Measurements from ENCODE around the gene IGIP.
A peak's percentile ranks its signal among the peaks of the same experiment; 100 is the strongest.

The IGIP gene

DNA sequence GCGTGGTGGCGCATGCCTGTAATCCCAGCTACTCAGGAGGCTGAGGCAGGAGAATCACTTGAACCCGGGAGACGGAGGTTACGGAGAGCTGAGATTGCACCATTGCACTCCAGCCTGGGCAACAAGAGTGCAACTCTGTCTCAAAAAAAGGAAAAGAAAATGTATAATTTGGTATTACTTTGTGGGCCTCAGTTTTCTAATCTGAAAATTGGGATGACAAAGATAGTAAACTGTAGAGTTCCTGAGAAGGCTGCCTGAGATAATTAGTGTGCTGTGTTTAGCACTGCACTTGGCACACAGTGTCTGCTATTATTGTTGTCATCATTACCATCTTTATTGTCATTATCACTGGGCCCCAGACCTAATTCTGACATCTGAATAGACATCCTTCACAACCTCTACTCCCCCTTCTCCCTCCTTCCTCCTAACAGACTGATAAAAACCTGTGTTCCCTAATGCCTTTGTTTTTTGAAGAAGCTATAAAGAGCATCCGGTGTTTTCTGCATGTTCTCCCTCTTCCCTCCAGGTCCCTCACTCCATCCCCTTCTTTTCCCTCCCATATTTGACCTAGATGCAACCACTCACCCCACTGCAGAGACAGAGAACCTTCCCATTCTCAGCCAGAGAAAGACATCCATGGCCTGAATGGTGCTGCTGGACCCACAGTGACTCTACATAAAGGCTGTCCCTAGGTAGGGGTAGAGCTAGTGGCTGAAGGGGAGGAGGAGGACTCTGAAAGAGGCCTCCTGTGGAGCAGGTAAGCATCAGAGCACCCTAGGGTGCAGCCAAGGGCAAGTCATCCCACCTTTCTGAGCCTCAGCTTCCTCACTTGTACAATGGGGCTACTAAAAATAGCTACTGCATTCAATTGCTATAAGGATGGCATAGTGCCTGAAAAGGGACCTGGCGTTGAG, 33.5 kb downstream of the IGIP start:
- Mint-ChIP-seq H3K27ac (no peak overlapping the region), H3K4me3 (no peak overlapping the region), H3K4me1 (ENCODE audit: low read depth) (peaks cover 8% of the 10 kb centered on the region), H3K9me3 (no peaks in the 10 kb centered on the region), H3K27me3 (no peaks in the 10 kb centered on the region), H3K36me3 (ENCODE audit: low read depth) (no peaks in the 10 kb centered on the region)

DNA sequence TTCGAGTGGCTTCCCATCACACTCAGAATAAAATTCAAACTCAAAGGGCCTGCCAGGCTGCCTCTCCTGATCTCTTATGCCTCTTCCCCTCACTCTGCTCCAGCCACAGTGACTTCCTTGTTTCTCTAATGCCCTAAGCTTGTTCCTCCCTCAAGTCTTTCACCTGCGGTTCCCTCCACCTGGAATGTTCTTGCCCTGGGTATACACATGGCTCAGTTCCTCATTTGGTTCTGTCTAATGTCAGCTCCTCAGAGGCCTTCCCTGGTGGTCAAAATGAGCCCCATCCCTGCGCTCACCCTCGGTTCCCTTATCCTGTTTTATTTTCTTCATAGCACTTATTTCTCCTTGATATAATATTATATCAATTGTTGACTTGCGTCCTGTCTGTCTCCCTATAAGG, 36.5 kb downstream of the IGIP start:
- Mint-ChIP-seq H3K27ac (no peak overlapping the region), H3K4me1 (ENCODE audit: low read depth) (peaks cover under 1% of the 10 kb centered on the region), H3K4me3 (no peak overlapping the region), H3K27me3 (no peaks in the 10 kb centered on the region), H3K9me3 (no peaks in the 10 kb centered on the region), H3K36me3 (ENCODE audit: low read depth) (no peaks in the 10 kb centered on the region)

GRCh38 chr5:140162781-140163180, 37.0 kb downstream of the IGIP start:
- Mint-ChIP-seq H3K36me3 (ENCODE audit: low read depth) (no peaks in the 10 kb centered on the region), H3K27ac (no peak overlapping the region), H3K4me3 (no peak overlapping the region), H3K9me3 (no peaks in the 10 kb centered on the region), H3K27me3 (no peaks in the 10 kb centered on the region), H3K4me1 (ENCODE audit: low read depth) (no peaks in the 10 kb centered on the region)

- Mint-ChIP-seq H3K36me3 (ENCODE audit: low read depth) (no peaks in the 10 kb centered on the region), H3K4me3 (no peak overlapping the region), H3K27me3 (no peaks in the 10 kb centered on the region), H3K27ac (no peak overlapping the region), H3K4me1 (ENCODE audit: low read depth) (no peaks in the 10 kb centered on the region), H3K9me3 (no peaks in the 10 kb centered on the region)
Observed at GRCh38 chr5:140165101-140165922, 39.6 kb downstream of the IGIP start.

DNA sequence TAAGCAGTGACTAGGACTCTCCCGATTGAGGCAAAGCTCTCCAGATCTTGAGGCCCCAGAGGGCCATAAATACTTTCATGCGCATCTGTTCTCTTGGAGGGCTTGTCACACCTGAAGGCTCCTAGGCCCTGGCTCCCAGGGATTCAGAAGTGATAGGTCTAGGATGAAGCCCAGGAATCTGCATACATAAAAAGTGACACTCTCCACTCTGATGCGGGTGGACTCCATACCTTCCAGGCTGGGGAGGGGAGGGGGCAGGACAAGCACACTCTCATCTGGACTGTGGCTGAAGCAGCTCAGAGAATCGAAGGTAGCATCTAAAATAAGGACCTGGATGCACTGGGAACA, 40.2 kb downstream of the IGIP start:
- Mint-ChIP-seq H3K36me3 (ENCODE audit: low read depth) (no peaks in the 10 kb centered on the region), H3K4me1 (ENCODE audit: low read depth) (no peaks in the 10 kb centered on the region), H3K27me3 (no peaks in the 10 kb centered on the region), H3K27ac (no peak overlapping the region), H3K9me3 (no peaks in the 10 kb centered on the region), H3K4me3 (no peak overlapping the region)

- no peaks in the 10 kb centered on the region for H3K36me3 Mint-ChIP-seq (ENCODE audit: low read depth)
- H3K27me3 Mint-ChIP-seq = no peaks in the 10 kb centered on the region
- no peak overlapping the region for H3K27ac Mint-ChIP-seq
- no peak overlapping the region for H3K4me3 Mint-ChIP-seq
- H3K4me1 Mint-ChIP-seq (ENCODE audit: low read depth) = no peaks in the 10 kb centered on the region
- no peaks in the 10 kb centered on the region for H3K9me3 Mint-ChIP-seq
Observed at GRCh38 chr5:140166911-140167310, 41.2 kb downstream of the IGIP start.

DNA sequence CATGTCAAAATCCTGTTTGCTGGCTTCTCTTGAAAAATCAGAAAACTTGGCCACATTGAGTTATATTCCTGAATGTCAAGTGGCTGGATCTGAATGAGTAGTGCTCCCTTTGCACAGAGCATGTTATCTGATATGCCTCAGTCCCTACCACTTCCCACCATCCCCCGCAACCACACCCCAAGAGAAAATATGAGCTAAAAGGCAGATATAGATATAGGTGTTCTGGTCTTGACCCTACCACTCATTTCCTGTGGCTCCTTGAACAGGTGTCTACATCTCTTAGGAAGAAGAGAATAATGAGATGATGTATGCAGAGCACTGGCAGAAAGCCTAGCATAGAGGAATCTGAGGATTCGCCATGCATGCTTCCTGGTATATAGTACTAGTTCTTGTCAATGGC, 42.6 kb downstream of the IGIP start:
- no peak overlapping the region for H3K4me3 Mint-ChIP-seq
- H3K27me3 Mint-ChIP-seq = no peaks in the 10 kb centered on the region
- no peaks in the 10 kb centered on the region for H3K36me3 Mint-ChIP-seq (ENCODE audit: low read depth)
- H3K4me1 Mint-ChIP-seq (ENCODE audit: low read depth) = no peaks in the 10 kb centered on the region
- H3K9me3 Mint-ChIP-seq = no peaks in the 10 kb centered on the region
- no peak overlapping the region for H3K27ac Mint-ChIP-seq

- H3K27me3 Mint-ChIP-seq = no peaks in the 10 kb centered on the region
- H3K4me3 Mint-ChIP-seq = no peak overlapping the region
- peaks cover 5% of the 10 kb centered on the region for H3K4me1 Mint-ChIP-seq (ENCODE audit: low read depth)
- no peaks in the 10 kb centered on the region for H3K36me3 Mint-ChIP-seq (ENCODE audit: low read depth)
- no peak overlapping the region for H3K27ac Mint-ChIP-seq
- no peaks in the 10 kb centered on the region for H3K9me3 Mint-ChIP-seq
Observed at GRCh38 chr5:140169410-140169809, 43.7 kb downstream of the IGIP start.

- Mint-ChIP-seq H3K27me3 (peaks cover 5% of the 10 kb centered on the region), H3K9me3 (no peaks in the 10 kb centered on the region), H3K36me3 (ENCODE audit: low read depth) (no peaks in the 10 kb centered on the region), H3K4me3 (no peak overlapping the region), H3K27ac (no peak overlapping the region), H3K4me1 (ENCODE audit: low read depth) (peaks cover 12% of the 10 kb centered on the region)
Observed at GRCh38 chr5:140172483-140172882, 46.7 kb downstream of the IGIP start.

GRCh38 chr5:140174014-140174413, 48.3 kb downstream of the IGIP start:
- no peaks in the 10 kb centered on the region for H3K36me3 Mint-ChIP-seq (ENCODE audit: low read depth)
- peaks cover 5% of the 10 kb centered on the region for H3K27me3 Mint-ChIP-seq
- H3K4me3 Mint-ChIP-seq = peak overlapping the region; percentile 91
- peaks cover 12% of the 10 kb centered on the region for H3K4me1 Mint-ChIP-seq (ENCODE audit: low read depth)
- H3K9me3 Mint-ChIP-seq = no peaks in the 10 kb centered on the region
- no peak overlapping the region for H3K27ac Mint-ChIP-seq

DNA sequence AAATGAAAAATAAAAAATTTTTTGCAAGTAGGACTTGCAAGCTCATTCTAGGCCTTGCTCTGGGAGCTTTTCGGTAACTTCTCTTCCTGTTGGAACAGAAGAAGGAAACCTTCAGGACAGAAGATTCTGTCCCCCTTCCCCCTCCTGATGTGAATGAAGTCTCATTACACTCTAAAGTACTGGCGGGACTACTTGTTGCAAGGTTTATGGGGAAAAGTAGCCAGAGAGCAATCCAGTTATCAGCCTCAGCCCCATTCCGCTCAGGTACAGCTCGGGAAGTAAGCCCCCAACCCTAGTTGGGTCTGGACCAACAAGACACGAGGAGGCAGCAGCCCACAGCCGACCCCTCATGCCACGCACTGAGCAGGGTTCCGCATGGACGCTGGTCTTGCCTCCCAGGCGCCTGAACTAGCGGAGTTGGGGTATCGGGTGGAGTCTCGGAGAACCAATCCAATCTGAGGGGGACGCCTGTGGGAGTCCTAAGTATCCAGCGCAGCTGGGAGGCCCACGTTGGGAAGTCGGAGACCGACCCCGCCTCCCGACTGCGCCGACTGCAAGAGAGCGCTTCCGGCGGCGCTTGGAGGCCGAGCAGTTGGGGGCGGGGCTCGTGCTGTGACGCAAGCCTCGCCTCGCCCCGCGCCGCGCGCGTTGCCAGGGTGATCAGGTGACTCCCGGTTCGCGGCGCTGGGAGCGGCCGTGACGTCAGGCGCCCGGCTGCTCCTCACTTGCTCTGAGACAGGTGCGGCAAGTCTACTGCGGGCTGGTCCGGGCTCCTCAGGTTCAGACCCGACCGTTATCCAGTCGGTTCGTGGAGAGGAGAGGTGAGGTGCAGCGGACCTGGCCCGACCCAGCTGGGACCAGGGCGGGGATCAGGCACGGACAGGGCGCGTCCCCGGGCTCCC, 49.0 kb downstream of the IGIP start, which contains the start of gene CYSTM1:
CYSTM1 (plus strand) TSS at position 724 of the 902 bp plus-strand sequence. CDS start 19,278 bp downstream, outside the sequence.
- Mint-ChIP-seq H3K27ac (peak within 1 kb of the TSS; percentile 87), H3K27me3 (peaks cover 5% of the 10 kb centered on the region), H3K9me3 (no peaks in the 10 kb centered on the region), H3K36me3 (ENCODE audit: low read depth) (no peaks in the 10 kb centered on the region), H3K4me1 (ENCODE audit: low read depth) (peaks cover 12% of the 10 kb centered on the region), H3K4me3 (peak within 1 kb of the TSS; percentile 91)

- peaks cover 5% of the 10 kb centered on the region for H3K27me3 Mint-ChIP-seq
- peak overlapping the region; percentile 91 for H3K4me3 Mint-ChIP-seq
- peaks cover 12% of the 10 kb centered on the region for H3K4me1 Mint-ChIP-seq (ENCODE audit: low read depth)
- H3K27ac Mint-ChIP-seq = peak overlapping the region; percentile 50
- H3K9me3 Mint-ChIP-seq = no peaks in the 10 kb centered on the region
- no peaks in the 10 kb centered on the region for H3K36me3 Mint-ChIP-seq (ENCODE audit: low read depth)
Observed at GRCh38 chr5:140175367-140176030, 49.8 kb downstream of the IGIP start.

DNA sequence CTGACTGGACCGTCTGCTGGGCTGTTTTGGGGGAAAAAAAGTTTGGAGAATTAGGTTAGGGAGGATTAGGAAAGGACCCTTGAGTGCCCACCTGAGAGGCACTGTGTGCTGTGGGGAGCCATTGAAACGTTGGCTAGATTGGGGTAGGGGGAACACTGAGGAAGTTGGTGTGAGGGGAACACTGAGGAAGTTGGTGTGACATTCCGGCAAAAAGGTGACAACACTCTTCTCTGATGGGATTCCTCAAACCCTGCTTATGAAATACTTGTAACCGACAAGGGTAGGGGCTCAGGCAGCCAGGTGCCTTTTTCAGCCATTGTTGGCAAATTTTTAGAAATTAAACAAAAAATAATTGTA, 50.3 kb downstream of the IGIP start:
- Mint-ChIP-seq H3K4me3 (peak overlapping the region; percentile 83), H3K4me1 (ENCODE audit: low read depth) (peaks cover 12% of the 10 kb centered on the region), H3K27me3 (peaks cover 5% of the 10 kb centered on the region), H3K27ac (peak overlapping the region; percentile 50), H3K36me3 (ENCODE audit: low read depth) (no peaks in the 10 kb centered on the region), H3K9me3 (no peaks in the 10 kb centered on the region)

DNA sequence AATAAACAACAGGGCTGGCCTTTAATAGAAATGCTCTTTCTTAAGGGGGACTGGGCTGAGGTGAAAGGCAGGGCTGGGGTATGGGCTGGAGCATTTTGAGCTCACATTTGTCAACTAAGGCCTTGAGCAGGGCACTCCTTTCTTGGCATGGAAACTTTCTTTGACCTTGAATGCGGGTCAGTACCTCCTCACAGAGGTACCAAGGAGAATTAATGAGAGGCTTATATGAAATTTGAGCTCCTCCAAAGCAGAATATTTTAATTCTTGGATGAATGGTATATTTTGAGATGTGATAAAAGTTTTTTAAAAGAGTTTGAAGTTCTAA, 52.3 kb downstream of the IGIP start:
- Mint-ChIP-seq H3K9me3 (no peaks in the 10 kb centered on the region), H3K36me3 (ENCODE audit: low read depth) (no peaks in the 10 kb centered on the region), H3K27me3 (peaks cover 5% of the 10 kb centered on the region), H3K4me3 (no peak overlapping the region), H3K4me1 (ENCODE audit: low read depth) (peaks cover 12% of the 10 kb centered on the region), H3K27ac (no peak overlapping the region)

All from stimulated activated naive CD8-positive, alpha-beta T cell treated with anti-CD3 and anti-CD28 coated beads, Interleukin-15, Interleukin-2, amounts not matched to agents 100 ng/mL and 50 ng/mL, for 24 hours (primary cell).